K562 (cell line): ENCODE measurements around the gene HEXIM1. TPM values are rescaled to one million over a fixed set of nuclear protein-coding genes. Genes with fewer than 3 reads are reported as not detected.

ENCODE experiments used
- MED1 ChIP-seq: sonication (generic); formaldehyde crosslinking; IDR thresholded peaks from 2 replicates; pipeline ENCODE4 v1.8.1; 2023; ENCODE audit warnings: missing genetic modification reagents, borderline replicate concordance
- NCOR1 ChIP-seq: fragments of 450-650 bp; IDR thresholded peaks from 2 replicates; pipeline ENCODE4 v1.6.1; 2016; ENCODE audit warnings: mild to moderate bottlenecking, moderate library complexity
- NR2F6 ChIP-seq: fragments of 450-650 bp; formaldehyde crosslinking; IDR thresholded peaks from 2 replicates; pipeline ENCODE4 v1.4.0; 2020; ENCODE audit warnings: mild to moderate bottlenecking
- RCOR1 ChIP-seq, 2 experiments: IDR thresholded peaks; 2 replicates each; pipeline ENCODE4 v1.6.1; 2012; ENCODE audit warnings: low read depth in 2 of 2, low read length in 2 of 2, borderline replicate concordance in 1 of 2, improper control_type of control experiment in 1 of 2
- RFX5 ChIP-seq: IDR thresholded peaks from 2 replicates; pipeline ENCODE4 v1.6.1; 2011; ENCODE audit warnings: low read depth, mild to moderate bottlenecking, improper control_type of control experiment, low read length
- SMAD1 ChIP-seq: fragments of 150-350 bp; IDR thresholded peaks from 2 replicates; pipeline ENCODE4 v1.6.1; 2014; ENCODE audit warnings: low read length, low read depth; ENCODE audit not compliant: partially characterized antibody
- ZBTB17 ChIP-seq: fragments of 450-650 bp; formaldehyde crosslinking; IDR thresholded peaks from 2 replicates; pipeline ENCODE4 v1.4.0; 2020; ENCODE audit warnings: mild to moderate bottlenecking
- ZNF384 ChIP-seq: IDR thresholded peaks from 2 replicates; pipeline ENCODE4 v1.6.1; 2012; ENCODE audit warnings: low read depth, low read length, improper control_type of control experiment
- ZNF584 ChIP-seq: fragments of 200-800 bp; sonication (Bioruptor generic); IDR thresholded peaks from 2 replicates; pipeline ENCODE4 v1.6.1; 2016; ENCODE audit warnings: low read depth, mild to moderate bottlenecking, missing genetic modification characterization, missing compliant biosample characterization
- ZNF830 ChIP-seq: fragments of 250-450 bp; sonication (Bioruptor Pico); IDR thresholded peaks from 2 replicates; pipeline ENCODE4 v1.5.0; 2021; ENCODE audit warnings: mild to moderate bottlenecking
- polyA plus RNA-seq, 8 experiments: library from polyadenylated mRNA; depleted of rRNA in 4 of 8; stranded (reverse) in 5 of 8; unstranded in 3 of 8; fragments of >200 nt; fragmentation: Nextera tagmentation in 2 of 8; fragmentation: Illumina TruSeq in 1 of 8; extraction: Ambion mirVana in 2 of 8; extraction: Trizol in 1 of 8; gene quantifications; 2 replicates each; pipeline versions ENCODE4 v1.2.1 to v1.2.3, GENCODE V29; 2011 to 2014; ENCODE audit warnings: inconsistent platforms in 1 of 8, missing spikeins in 1 of 8
- total RNA-seq, 7 experiments: library from RNA; depleted of rRNA in 6 of 7; stranded (reverse); fragments of >200 nt in 6 of 7; fragmentation: Illumina TruSeq in 2 of 7; extraction: Trizol in 2 of 7; gene quantifications; 2 replicates each; pipeline versions ENCODE4 v1.2.1 to v1.2.3, GENCODE V29; 2011 to 2021; ENCODE audit warnings: low replicate concordance in 1 of 7
- TF ChIP-seq, protein P1 (sequence below): fragments of 450-650 bp; formaldehyde crosslinking; IDR thresholded peaks from 2 replicates; pipeline ENCODE4 v1.4.0; 2020; ENCODE audit warnings: mild to moderate bottlenecking
- TF ChIP-seq, protein P2 (sequence below): sonication (generic); formaldehyde crosslinking; IDR thresholded peaks from 2 replicates; pipeline ENCODE4 v1.8.0; 2023; ENCODE audit warnings: mild to moderate bottlenecking, missing genetic modification reagents
- TF ChIP-seq, protein P3 (sequence below): fragments of 450-650 bp; IDR thresholded peaks from one replicate; pipeline ENCODE4 v1.6.1; 2018; ENCODE audit warnings: mild to moderate bottlenecking, moderate library complexity; ENCODE audit not compliant: partially characterized antibody

The HEXIM1 gene
- total and polyA plus RNA-seq, 9 of the 15 experiments (the other 6 are each of a cell fraction or from before 2014, with no cell fraction given), result 1.4 to 28.3 (median 9.1) TPM

DNA sequence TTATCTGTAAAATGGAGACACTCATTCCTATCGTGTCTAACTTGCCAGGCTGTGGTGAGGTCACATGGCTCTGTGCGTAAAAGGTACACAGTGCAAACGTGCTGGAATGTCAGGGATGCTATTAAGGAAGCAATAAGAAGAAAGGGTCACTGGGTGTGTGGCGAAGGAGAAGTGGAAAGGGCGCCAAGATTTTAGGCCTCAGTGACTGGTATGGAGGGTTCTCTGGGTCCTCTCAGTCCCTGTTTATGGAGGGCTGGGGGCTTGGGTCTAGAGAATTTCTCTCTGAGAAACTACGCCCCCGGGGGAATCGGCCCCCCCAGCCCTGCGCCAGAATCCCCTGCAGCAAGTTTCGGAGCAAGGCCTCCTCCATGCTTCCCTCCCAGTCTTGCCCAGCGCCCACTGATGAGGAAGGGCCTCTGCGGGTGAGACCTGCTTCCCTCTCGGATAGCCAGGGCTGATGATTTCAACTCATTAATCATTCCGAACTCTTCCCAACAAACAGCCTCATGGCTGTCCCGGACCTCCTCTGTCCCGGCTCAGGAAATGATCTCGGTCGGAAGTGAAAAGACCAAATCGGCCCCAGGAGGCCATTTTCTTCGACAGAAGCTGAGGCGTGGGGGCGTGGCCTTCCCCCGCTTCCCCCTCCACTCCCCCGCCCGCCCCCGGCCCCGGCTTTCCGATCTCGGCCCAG is 1.2 kb upstream of the HEXIM1 start (continued):
- TF ChIP-seq, protein P1, sequence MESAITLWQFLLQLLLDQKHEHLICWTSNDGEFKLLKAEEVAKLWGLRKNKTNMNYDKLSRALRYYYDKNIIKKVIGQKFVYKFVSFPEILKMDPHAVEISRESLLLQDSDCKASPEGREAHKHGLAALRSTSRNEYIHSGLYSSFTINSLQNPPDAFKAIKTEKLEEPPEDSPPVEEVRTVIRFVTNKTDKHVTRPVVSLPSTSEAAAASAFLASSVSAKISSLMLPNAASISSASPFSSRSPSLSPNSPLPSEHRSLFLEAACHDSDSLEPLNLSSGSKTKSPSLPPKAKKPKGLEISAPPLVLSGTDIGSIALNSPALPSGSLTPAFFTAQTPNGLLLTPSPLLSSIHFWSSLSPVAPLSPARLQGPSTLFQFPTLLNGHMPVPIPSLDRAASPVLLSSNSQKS, result no peak
- TF ChIP-seq MED1 (CRISPR knock-in tag), result no peak
- TF ChIP-seq ZNF384, result no peak
- no peak for TF ChIP-seq RFX5
- TF ChIP-seq, protein P2, sequence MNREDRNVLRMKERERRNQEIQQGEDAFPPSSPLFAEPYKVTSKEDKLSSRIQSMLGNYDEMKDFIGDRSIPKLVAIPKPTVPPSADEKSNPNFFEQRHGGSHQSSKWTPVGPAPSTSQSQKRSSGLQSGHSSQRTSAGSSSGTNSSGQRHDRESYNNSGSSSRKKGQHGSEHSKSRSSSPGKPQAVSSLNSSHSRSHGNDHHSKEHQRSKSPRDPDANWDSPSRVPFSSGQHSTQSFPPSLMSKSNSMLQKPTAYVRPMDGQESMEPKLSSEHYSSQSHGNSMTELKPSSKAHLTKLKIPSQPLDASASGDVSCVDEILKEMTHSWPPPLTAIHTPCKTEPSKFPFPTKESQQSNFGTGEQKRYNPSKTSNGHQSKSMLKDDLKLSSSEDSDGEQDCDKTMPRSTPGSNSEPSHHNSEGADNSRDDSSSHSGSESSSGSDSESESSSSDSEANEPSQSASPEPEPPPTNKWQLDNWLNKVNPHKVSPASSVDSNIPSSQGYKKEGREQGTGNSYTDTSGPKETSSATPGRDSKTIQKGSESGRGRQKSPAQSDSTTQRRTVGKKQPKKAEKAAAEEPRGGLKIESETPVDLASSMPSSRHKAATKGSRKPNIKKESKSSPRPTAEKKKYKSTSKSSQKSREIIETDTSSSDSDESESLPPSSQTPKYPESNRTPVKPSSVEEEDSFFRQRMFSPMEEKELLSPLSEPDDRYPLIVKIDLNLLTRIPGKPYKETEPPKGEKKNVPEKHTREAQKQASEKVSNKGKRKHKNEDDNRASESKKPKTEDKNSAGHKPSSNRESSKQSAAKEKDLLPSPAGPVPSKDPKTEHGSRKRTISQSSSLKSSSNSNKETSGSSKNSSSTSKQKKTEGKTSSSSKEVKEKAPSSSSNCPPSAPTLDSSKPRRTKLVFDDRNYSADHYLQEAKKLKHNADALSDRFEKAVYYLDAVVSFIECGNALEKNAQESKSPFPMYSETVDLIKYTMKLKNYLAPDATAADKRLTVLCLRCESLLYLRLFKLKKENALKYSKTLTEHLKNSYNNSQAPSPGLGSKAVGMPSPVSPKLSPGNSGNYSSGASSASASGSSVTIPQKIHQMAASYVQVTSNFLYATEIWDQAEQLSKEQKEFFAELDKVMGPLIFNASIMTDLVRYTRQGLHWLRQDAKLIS (CRISPR knock-in tag), result no peak
- peak; percentile 61; the same call in 1 of the 2 replicates for TF ChIP-seq ZBTB17 (CRISPR knock-in tag)
- TF ChIP-seq ZNF584 (CRISPR knock-in tag), result peak; percentile 60; the same call in 1 of the 2 replicates
- TF ChIP-seq, protein P3, sequence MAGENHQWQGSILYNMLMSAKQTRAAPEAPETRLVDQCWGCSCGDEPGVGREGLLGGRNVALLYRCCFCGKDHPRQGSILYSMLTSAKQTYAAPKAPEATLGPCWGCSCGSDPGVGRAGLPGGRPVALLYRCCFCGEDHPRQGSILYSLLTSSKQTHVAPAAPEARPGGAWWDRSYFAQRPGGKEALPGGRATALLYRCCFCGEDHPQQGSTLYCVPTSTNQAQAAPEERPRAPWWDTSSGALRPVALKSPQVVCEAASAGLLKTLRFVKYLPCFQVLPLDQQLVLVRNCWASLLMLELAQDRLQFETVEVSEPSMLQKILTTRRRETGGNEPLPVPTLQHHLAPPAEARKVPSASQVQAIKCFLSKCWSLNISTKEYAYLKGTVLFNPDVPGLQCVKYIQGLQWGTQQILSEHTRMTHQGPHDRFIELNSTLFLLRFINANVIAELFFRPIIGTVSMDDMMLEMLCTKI, result no peak
- TF ChIP-seq SMAD1, result no peak
- TF ChIP-seq NCOR1, result peak; percentile 33; the same call in 1 of the 2 replicates
- TF ChIP-seq RCOR1 (IDR thresholded peaks at IDR 0.05; ENCODE audit: borderline replicate concordance in 1 of 2, low read depth in 2 of 2, low read length in 2 of 2), result peak in 1 of 2 experiments; percentile 38; a peak in 1 of 4 replicates
- TF ChIP-seq NR2F6, result no peak
- no peak for TF ChIP-seq ZNF830 (CRISPR knock-in tag)
